ENCODE measurements around the gene SLC2A11. TPM values are rescaled to one million over a fixed set of nuclear protein-coding genes. Genes with fewer than 3 reads are reported as not detected.

Gene SLC2A11
- total and polyA plus RNA-seq, 10 of the 15 experiments (the other 5 are each of a cell fraction or from before 2014, with no cell fraction given), result 0.98 to 18.3 (median 8.6) TPM

GRCh38 chr22:23913306-23913660 lies 55.6 kb downstream of the SLC2A11 start (continued):
- peak; percentile 14 for TF ChIP-seq MEF2B (IDR thresholded peaks at IDR 0.05; ENCODE audit: partially characterized antibody, poor library complexity, severe bottlenecking)
- TF ChIP-seq DPF2 (IDR thresholded peaks at IDR 0.05), result no peak
- TF ChIP-seq NFYB (IDR thresholded peaks at IDR 0.05; ENCODE audit: insufficient read depth, low read depth, low read length), result no peak
- no peak for TF ChIP-seq KDM1A (IDR thresholded peaks at IDR 0.05; ENCODE audit: borderline replicate concordance)
- TF ChIP-seq REST (IDR thresholded peaks at IDR 0.05; ENCODE audit: low read depth, low read length), result no peak
- TF ChIP-seq SMAD1 (IDR thresholded peaks at IDR 0.05; ENCODE audit: low read depth, partially characterized antibody), result no peak
- no peak for TF ChIP-seq ZSCAN29 (IDR thresholded peaks at IDR 0.05)
- TF ChIP-seq MTA2 (IDR thresholded peaks at IDR 0.05; ENCODE audit: low read depth), result no peak
- no peak for TF ChIP-seq NRF1 (conservative IDR thresholded peaks at IDR 0.05; ENCODE audit: low read depth, low read length)
- no peak for TF ChIP-seq FOXM1 (IDR thresholded peaks at IDR 0.05; ENCODE audit: low read depth, low read length)
- no peak for TF ChIP-seq ZNF207 (IDR thresholded peaks at IDR 0.05; ENCODE audit: borderline replicate concordance)
- TF ChIP-seq, protein P1, sequence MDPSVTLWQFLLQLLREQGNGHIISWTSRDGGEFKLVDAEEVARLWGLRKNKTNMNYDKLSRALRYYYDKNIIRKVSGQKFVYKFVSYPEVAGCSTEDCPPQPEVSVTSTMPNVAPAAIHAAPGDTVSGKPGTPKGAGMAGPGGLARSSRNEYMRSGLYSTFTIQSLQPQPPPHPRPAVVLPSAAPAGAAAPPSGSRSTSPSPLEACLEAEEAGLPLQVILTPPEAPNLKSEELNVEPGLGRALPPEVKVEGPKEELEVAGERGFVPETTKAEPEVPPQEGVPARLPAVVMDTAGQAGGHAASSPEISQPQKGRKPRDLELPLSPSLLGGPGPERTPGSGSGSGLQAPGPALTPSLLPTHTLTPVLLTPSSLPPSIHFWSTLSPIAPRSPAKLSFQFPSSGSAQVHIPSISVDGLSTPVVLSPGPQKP (IDR thresholded peaks at IDR 0.05; ENCODE audit: low read depth, low read length), result no peak
- TF ChIP-seq TCF7 (IDR thresholded peaks at IDR 0.05; ENCODE audit: borderline replicate concordance), result no peak
- no peak for TF ChIP-seq GABPA (IDR thresholded peaks at IDR 0.05; ENCODE audit: low read depth)
- peak; percentile 20; the same call in 1 of the 2 replicates for TF ChIP-seq RUNX3 (IDR thresholded peaks at IDR 0.05; ENCODE audit: low read length)
- peak; percentile 49; the same call in 1 of the 2 replicates for TF ChIP-seq IRF4 (IDR thresholded peaks at IDR 0.05; ENCODE audit: low read depth, low read length)
- TF ChIP-seq ESRRA (IDR thresholded peaks at IDR 0.05; ENCODE audit: low read length), result no peak
- 0 out of 2 replicates have a peak, but pooled peaks have one; percentile 32 for TF ChIP-seq NFIC (IDR thresholded peaks at IDR 0.05; ENCODE audit: low read depth, low read length)
- TF ChIP-seq, protein P2, sequence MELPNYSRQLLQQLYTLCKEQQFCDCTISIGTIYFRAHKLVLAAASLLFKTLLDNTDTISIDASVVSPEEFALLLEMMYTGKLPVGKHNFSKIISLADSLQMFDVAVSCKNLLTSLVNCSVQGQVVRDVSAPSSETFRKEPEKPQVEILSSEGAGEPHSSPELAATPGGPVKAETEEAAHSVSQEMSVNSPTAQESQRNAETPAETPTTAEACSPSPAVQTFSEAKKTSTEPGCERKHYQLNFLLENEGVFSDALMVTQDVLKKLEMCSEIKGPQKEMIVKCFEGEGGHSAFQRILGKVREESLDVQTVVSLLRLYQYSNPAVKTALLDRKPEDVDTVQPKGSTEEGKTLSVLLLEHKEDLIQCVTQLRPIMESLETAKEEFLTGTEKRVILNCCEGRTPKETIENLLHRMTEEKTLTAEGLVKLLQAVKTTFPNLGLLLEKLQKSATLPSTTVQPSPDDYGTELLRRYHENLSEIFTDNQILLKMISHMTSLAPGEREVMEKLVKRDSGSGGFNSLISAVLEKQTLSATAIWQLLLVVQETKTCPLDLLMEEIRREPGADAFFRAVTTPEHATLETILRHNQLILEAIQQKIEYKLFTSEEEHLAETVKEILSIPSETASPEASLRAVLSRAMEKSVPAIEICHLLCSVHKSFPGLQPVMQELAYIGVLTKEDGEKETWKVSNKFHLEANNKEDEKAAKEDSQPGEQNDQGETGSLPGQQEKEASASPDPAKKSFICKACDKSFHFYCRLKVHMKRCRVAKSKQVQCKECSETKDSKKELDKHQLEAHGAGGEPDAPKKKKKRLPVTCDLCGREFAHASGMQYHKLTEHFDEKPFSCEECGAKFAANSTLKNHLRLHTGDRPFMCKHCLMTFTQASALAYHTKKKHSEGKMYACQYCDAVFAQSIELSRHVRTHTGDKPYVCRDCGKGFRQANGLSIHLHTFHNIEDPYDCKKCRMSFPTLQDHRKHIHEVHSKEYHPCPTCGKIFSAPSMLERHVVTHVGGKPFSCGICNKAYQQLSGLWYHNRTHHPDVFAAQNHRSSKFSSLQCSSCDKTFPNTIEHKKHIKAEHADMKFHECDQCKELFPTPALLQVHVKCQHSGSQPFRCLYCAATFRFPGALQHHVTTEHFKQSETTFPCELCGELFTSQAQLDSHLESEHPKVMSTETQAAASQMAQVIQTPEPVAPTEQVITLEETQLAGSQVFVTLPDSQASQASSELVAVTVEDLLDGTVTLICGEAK (IDR thresholded peaks at IDR 0.05; ENCODE audit: borderline replicate concordance), result no peak
- TF ChIP-seq PML (IDR thresholded peaks at IDR 0.05; ENCODE audit: low read length), result no peak
- TF ChIP-seq EZH2 (IDR thresholded peaks at IDR 0.05; ENCODE audit: borderline replicate concordance, control insufficient read depth, low read depth, low read length), result no peak

All from GM12878 (cell line).